Right atrium auricular region (tissue), 2 donors: Measurements from ENCODE around the gene GLIS2. TPM values are rescaled to one million over a fixed set of nuclear protein-coding genes. Genes with fewer than 3 reads are reported as not detected.

Experiments
- DNase-seq: peaks from one replicate; pipeline ENCODE4 v3.0.0-alpha.2; 2019; ENCODE audit warnings: low spot score
- H3K27ac ChIP-seq, 2 donors: fragments of 200-600 bp; sonication (generic); 1 replicate in 1 of 2; 2 replicates in 1 of 2; pipeline ENCODE4 v1.5.1; 2016 to 2019
- H3K27me3 ChIP-seq, 2 donors: fragments of 200-600 bp; sonication (generic); one replicate each; pipeline versions ENCODE4 v1.5.1 to v1.6.0; 2017 to 2019
- H3K36me3 ChIP-seq: fragments of 200-600 bp; sonication (generic); one replicate; pipeline ENCODE4 v1.5.1; 2016
- H3K4me1 ChIP-seq, 2 donors: fragments of 200-600 bp; sonication (generic); one replicate each; pipeline versions ENCODE4 v1.5.1 to v1.6.0; 2017 to 2019
- H3K4me3 ChIP-seq, 2 donors: fragments of 200-600 bp; sonication (generic); 1 replicate in 1 of 2; 2 replicates in 1 of 2; pipeline ENCODE4 v1.5.1; 2017 to 2019; ENCODE audit warnings: mild to moderate bottlenecking in 1 of 2, moderate library complexity in 1 of 2
- H3K9me3 ChIP-seq, 2 donors: fragments of 200-600 bp; sonication (generic); one replicate each; pipeline ENCODE4 v1.5.1; 2019
- CTCF ChIP-seq, 2 donors: fragments of 200-600 bp; sonication (generic); IDR thresholded peaks; one replicate each; pipeline ENCODE4 v1.5.1; 2019; ENCODE audit warnings: antibody characterized with exemption in 2 of 2
- total RNA-seq, 2 donors: library from RNA; depleted of rRNA; stranded (reverse); fragments of >200 nt; gene quantifications; one replicate each; pipeline ENCODE4 v1.1.0, GENCODE V29; 2016

Gene GLIS2
- total RNA-seq, 2 donors from 2014 or later, result 10.3 to 16.0 TPM

GRCh38 chr16:4283441-4283840, 32.4 kb upstream of the GLIS2 start:
- no peak for DNase-seq
- TF ChIP-seq CTCF (IDR thresholded peaks at IDR 0.05), result no peak
- Histone ChIP-seq H3K27me3 (no peaks in the 10 kb centered on the region), H3K36me3 (no peaks in the 10 kb centered on the region), H3K27ac (no peak overlapping the region), H3K4me1 (peaks cover 0 to 5% of the 10 kb centered on the region in 2 donors), H3K4me3 (no peak overlapping the region), H3K9me3 (no peaks in the 10 kb centered on the region)

DNA sequence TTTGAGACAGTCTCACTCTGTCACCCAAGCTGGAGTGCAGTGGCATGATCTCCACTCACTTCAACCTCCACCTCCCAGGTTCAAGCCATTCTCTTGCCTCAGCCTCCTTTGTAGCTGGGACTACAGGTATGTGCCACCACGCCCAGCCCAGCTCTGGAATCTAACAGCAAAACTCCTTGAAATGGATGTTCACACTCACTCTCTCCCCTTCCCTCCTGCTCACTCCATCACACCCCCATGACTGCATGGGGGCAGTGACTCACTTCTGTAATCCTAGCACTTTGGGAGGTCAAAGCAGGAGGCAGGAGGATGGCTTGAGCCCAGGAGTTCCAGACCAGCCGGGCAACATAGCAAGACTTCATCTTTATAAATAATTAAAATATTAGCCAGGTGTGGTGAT, 31.9 kb upstream of the GLIS2 start:
- Histone ChIP-seq H3K27ac (no peak overlapping the region), H3K4me3 (no peak overlapping the region), H3K9me3 (no peaks in the 10 kb centered on the region), H3K27me3 (no peaks in the 10 kb centered on the region), H3K36me3 (no peaks in the 10 kb centered on the region), H3K4me1 (peaks cover 0 to 10% of the 10 kb centered on the region in 2 donors)
- DNase-seq, result no peak
- no peak for TF ChIP-seq CTCF (IDR thresholded peaks at IDR 0.05)

DNA sequence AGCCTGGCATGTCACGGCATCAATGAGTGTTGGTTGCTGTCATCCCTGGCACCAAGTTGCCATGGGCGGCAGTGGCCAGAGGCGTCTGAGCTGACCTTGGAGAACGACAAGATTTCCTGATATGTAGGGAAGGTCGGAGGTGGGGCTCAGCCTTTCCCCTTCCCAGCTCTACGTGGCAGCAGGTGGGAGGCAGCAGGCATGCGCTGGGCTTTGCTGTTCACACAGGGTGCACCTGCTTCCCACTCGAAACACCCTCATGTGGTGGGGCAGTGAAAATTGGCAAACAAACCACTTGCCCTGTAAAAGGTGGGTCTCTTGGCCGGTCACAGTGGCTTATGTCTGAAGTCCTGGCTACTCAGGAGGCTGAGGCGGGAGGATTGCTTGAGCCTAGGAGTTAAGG, 30.7 kb upstream of the GLIS2 start:
- Histone ChIP-seq H3K4me3 (no peak overlapping the region), H3K27ac (no peak overlapping the region), H3K4me1 (peaks cover 0 to 13% of the 10 kb centered on the region in 2 donors), H3K9me3 (no peaks in the 10 kb centered on the region), H3K36me3 (no peaks in the 10 kb centered on the region), H3K27me3 (no peaks in the 10 kb centered on the region)
- no peak for TF ChIP-seq CTCF (IDR thresholded peaks at IDR 0.05)
- no peak for DNase-seq

DNA sequence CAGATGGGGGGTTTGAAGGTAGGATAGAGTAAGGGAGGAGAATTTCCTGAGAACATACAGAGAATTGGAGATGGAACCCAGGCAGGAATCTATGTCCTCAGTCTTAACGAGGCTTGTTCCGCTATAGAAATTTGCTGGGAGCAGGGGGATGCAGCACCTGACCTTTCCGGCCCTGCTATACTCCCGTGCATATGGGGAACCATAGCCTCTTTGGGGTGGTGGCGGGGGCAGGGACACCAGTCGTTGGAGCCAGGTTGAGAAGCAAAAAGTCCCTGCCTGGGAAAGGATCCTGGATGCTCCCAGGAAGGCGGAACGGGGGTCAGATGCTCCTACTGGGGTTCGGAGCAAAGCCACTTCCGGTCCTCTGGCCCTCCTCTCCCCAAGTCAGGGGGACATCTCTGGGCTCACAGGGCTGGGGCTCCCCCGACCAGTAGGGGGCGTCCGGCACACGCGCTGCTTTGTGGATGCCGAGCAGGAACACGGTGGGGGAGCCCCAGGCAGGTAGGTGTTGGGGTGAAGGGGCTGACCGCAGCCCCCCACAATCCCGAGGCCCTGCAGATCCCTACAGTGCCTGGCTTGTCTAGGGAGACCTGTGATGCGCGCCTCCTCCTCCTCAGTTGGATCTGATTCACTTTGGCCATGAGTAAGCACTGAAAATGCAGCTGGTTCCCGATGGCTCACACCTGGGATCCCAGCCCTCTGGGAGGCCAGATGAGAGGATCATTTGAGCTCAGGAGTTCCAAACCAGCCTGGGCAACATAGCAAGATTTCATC, 27.5 kb upstream of the GLIS2 start:
- H3K4me3 ChIP-seq, result peak overlapping the region in 1 of 2 donors; percentile 11

GRCh38 chr16:4290236-4290830, 25.5 kb upstream of the GLIS2 start:
- no peak for DNase-seq
- Histone ChIP-seq H3K27me3 (no peaks in the 10 kb centered on the region), H3K4me1 (peaks cover 0 to 38% of the 10 kb centered on the region in 2 donors), H3K9me3 (no peaks in the 10 kb centered on the region), H3K27ac (peak overlapping the region in 1 of 2 donors; percentile 7), H3K36me3 (no peaks in the 10 kb centered on the region), H3K4me3 (no peak overlapping the region)
- TF ChIP-seq CTCF (IDR thresholded peaks at IDR 0.05), result peak in 1 of 2 donors; percentile 22

More for the DNA sequence above, 27.5 kb upstream of the GLIS2 start:
- peak; percentile 96 to 98 for TF ChIP-seq CTCF (IDR thresholded peaks at IDR 0.05)
- Histone ChIP-seq H3K27ac (no peak overlapping the region), H3K27me3 (no peaks in the 10 kb centered on the region), H3K36me3 (no peaks in the 10 kb centered on the region), H3K9me3 (no peaks in the 10 kb centered on the region), H3K4me1 (peaks cover 0 to 26% of the 10 kb centered on the region in 2 donors)
- DNase-seq, result peak; percentile 81
